ENCODE measurements around the gene DUS3L.

The DUS3L gene

DNA sequence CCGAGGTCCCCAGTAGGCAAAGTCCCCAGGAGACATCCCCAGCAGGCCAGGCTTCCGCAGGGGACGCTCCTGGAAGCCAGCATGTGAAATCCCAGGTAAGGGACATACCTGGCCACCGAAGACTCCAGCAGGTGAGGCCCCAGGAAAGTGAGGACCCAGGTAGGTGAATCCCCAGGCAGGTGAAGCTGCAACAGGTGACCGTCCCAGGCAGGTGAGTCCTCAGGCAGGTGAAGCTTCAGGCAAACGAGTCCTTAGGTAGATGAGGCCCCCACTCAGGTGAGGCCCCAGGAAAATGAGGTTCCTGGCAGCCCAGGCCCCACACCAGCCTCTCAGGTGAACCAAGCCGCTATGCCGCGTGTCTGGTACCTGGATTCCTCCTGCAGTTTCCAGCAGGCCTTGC, 40.2 kb upstream of the DUS3L start:
- TF ChIP-seq, protein P1, sequence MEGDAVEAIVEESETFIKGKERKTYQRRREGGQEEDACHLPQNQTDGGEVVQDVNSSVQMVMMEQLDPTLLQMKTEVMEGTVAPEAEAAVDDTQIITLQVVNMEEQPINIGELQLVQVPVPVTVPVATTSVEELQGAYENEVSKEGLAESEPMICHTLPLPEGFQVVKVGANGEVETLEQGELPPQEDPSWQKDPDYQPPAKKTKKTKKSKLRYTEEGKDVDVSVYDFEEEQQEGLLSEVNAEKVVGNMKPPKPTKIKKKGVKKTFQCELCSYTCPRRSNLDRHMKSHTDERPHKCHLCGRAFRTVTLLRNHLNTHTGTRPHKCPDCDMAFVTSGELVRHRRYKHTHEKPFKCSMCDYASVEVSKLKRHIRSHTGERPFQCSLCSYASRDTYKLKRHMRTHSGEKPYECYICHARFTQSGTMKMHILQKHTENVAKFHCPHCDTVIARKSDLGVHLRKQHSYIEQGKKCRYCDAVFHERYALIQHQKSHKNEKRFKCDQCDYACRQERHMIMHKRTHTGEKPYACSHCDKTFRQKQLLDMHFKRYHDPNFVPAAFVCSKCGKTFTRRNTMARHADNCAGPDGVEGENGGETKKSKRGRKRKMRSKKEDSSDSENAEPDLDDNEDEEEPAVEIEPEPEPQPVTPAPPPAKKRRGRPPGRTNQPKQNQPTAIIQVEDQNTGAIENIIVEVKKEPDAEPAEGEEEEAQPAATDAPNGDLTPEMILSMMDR (IDR thresholded peaks at IDR 0.05) = no peak

- TF ChIP-seq, protein P1 (IDR thresholded peaks at IDR 0.05) = no peak
These were observed 38.8 kb upstream of the DUS3L start for GRCh38 chr19:5829567-5830310.

GRCh38 chr19:5828661-5829566, 38.0 kb upstream of the DUS3L start:
- TF ChIP-seq, protein P1 (IDR thresholded peaks at IDR 0.05) = no peak

GRCh38 chr19:5827891-5828660, 37.1 kb upstream of the DUS3L start:
- TF ChIP-seq, protein P1 (IDR thresholded peaks at IDR 0.05) = no peak

GRCh38 chr19:5827342-5827890, 36.5 kb upstream of the DUS3L start:
- TF ChIP-seq, protein P1 (IDR thresholded peaks at IDR 0.05) = no peak

DNA sequence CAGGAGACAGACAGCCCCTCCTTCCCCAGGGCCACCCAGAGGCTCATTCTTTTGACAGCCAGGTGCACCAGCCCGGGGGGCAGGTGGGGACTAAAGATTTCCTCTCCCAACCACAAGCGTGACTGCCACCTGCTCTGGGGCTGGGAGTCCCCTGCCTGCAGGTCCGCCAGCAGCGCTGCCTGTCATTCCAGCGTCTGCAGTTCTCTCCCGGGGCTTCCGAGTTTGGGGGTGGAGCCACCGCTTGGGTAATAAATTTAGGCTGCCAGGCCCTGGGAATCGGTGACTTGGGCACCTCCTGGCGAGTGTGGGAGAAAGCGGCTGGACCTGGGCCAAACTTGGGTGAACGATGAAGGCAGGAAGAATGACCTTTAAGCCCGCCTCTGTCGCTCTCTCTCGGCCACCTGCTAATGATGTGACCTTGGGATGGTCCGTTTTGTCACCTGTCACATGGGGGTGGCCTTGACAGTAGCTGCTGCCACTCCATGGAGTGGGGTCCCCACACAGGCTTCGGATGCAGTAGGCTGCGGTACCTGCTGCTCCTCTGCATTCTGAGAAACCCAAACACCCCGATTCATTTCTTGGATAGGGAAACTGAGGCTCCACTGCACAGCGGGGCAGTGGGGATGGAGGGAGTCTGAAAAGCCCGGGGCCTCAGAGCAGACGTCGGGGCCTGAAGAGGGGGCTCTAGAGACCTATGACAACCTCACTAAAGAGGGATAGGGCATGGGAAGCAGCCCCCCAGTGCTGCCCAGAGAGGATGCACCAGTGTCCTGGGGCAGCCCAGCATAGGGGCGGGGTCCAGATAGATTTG, 35.8 kb upstream of the DUS3L start:
- TF ChIP-seq, protein P1 (IDR thresholded peaks at IDR 0.05) = no peak

Measured in LNCAP (cell line).